ENCODE measurements around the gene GALNS. TPM values are rescaled to one million over a fixed set of nuclear protein-coding genes. Genes with fewer than 3 reads are reported as not detected.

The GALNS gene
- total and polyA plus RNA-seq, 2 of the 13 experiments (the other 11 are each of a cell fraction or from before 2014, with no cell fraction given), result 9.2 to 9.8 TPM

DNA sequence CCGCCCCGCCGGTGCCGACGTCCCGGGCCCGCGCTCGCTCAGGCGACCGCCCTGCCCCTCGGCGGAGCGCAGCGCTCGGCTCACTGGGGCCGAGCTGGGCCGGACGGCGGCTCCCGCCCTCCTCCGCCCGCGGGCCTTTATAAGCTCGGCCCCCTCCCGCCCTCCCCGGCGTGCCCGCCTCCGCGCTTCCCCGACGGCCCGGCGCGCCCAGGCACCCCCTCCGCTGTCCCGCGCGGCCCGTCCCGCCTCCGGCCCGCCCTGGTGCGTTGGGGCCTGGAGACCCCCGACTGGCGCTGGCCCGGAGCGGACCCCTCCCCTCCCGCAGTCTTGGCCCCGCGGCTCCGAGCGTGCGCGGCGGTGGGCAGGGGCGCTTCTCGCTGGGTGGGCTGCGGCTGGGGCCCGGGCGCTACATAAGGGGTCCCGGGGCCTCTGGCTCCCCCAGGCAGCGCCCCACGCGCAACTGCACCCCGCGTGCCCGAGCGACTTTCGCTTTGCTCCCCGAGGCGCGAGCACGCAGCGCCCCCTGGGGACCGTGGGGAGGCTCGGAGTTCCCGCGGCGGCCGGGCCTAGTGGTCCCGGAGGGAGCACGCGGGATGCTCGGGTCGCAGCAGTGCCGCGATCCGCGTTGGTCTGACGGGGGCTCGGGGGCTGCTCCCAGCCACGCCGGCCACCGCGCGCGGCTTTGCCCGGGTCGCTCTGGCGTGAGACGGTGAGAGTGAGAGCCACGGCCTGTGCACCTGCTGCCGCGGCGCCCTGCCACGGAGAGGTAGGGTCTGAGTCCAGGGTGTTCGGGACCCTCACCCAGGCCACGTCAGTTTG is 71.4 kb downstream of the GALNS start, which contains the start of gene PIEZO1 (continued):
- TF ChIP-seq, protein P1, sequence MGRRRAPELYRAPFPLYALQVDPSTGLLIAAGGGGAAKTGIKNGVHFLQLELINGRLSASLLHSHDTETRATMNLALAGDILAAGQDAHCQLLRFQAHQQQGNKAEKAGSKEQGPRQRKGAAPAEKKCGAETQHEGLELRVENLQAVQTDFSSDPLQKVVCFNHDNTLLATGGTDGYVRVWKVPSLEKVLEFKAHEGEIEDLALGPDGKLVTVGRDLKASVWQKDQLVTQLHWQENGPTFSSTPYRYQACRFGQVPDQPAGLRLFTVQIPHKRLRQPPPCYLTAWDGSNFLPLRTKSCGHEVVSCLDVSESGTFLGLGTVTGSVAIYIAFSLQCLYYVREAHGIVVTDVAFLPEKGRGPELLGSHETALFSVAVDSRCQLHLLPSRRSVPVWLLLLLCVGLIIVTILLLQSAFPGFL (CRISPR knock-in tag; IDR thresholded peaks at IDR 0.05), result 0 out of 2 replicates have a peak, but pooled peaks have one; percentile 80
- TF ChIP-seq ZNF781 (CRISPR knock-in tag; IDR thresholded peaks at IDR 0.05; ENCODE audit: borderline replicate concordance, not compliant biosample characterization) (no peak), ZNF441 (CRISPR knock-in tag; IDR thresholded peaks at IDR 0.05; ENCODE audit: borderline replicate concordance) (peak; percentile 25; the same call in 1 of the 2 replicates), ATF7 (IDR thresholded peaks at IDR 0.05) (no peak), ATF7 (CRISPR knock-in tag; IDR thresholded peaks at IDR 0.05) (peak; percentile 56; the same call in 1 of the 2 replicates), CENPT (CRISPR knock-in tag; IDR thresholded peaks at IDR 0.05; ENCODE audit: low read depth) (peak; percentile 87; the same call in 1 of the 2 replicates), ZBTB3 (CRISPR knock-in tag; IDR thresholded peaks at IDR 0.05; ENCODE audit: borderline replicate concordance, low read depth) (peak; percentile 37; the same call in 1 of the 2 replicates), DR1 (CRISPR knock-in tag; IDR thresholded peaks at IDR 0.05) (peak; percentile 32; the same call in 1 of the 2 replicates), IRF2 (CRISPR knock-in tag; IDR thresholded peaks at IDR 0.05) (peak; percentile 95), ZFX (CRISPR knock-in tag; IDR thresholded peaks at IDR 0.05; ENCODE audit: low read depth) (peak; percentile 95), RNF2 (conservative IDR thresholded peaks at IDR 0.05; ENCODE audit: low read depth) (peak; percentile 20; the same call in 1 of the 2 replicates), JUNB (CRISPR knock-in tag; IDR thresholded peaks at IDR 0.05; ENCODE audit: borderline replicate concordance) (no peak), SAP130 (CRISPR knock-in tag; IDR thresholded peaks at IDR 0.05; ENCODE audit: low read depth) (0 out of 2 replicates have a peak, but pooled peaks have one; percentile 43), WIZ (CRISPR knock-in tag; IDR thresholded peaks at IDR 0.05) (peak; percentile 41; the same call in 1 of the 2 replicates), ZNF124 (CRISPR knock-in tag; IDR thresholded peaks at IDR 0.05) (peak; percentile 70), ZNF543 (CRISPR knock-in tag; IDR thresholded peaks at IDR 0.05) (peak; percentile 64; the same call in 1 of the 2 replicates), ARID2 (CRISPR knock-in tag; IDR thresholded peaks at IDR 0.05; ENCODE audit: borderline replicate concordance) (peak; percentile 51; the same call in 1 of the 2 replicates), ZNF672 (CRISPR knock-in tag; IDR thresholded peaks at IDR 0.05) (peak; percentile 81; the same call in 1 of the 2 replicates), SP4 (CRISPR knock-in tag; IDR thresholded peaks at IDR 0.05) (peak; percentile 16; the same call in 1 of the 2 replicates), MBNL3 (CRISPR knock-in tag; conservative IDR thresholded peaks at IDR 0.05) (no peak), POLR2G (IDR thresholded peaks at IDR 0.05; ENCODE audit: low read depth, low read length) (peak; percentile 69; the same call in 1 of the 2 replicates), GLI4 (CRISPR knock-in tag; IDR thresholded peaks at IDR 0.05; ENCODE audit: borderline replicate concordance) (peak; percentile 86; the same call in 1 of the 2 replicates), SIN3B (IDR thresholded peaks at IDR 0.05; ENCODE audit: low read length) (0 out of 2 replicates have a peak, but pooled peaks have one; percentile 45)
- TF ChIP-seq, protein P2, sequence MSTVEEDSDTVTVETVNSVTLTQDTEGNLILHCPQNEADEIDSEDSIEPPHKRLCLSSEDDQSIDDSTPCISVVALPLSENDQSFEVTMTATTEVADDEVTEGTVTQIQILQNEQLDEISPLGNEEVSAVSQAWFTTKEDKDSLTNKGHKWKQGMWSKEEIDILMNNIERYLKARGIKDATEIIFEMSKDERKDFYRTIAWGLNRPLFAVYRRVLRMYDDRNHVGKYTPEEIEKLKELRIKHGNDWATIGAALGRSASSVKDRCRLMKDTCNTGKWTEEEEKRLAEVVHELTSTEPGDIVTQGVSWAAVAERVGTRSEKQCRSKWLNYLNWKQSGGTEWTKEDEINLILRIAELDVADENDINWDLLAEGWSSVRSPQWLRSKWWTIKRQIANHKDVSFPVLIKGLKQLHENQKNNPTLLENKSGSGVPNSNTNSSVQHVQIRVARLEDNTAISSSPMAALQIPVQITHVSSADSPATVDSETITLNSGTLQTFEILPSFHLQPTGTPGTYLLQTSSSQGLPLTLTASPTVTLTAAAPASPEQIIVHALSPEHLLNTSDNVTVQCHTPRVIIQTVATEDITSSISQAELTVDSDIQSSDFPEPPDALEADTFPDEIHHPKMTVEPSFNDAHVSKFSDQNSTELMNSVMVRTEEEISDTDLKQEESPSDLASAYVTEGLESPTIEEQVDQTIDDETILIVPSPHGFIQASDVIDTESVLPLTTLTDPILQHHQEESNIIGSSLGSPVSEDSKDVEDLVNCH (CRISPR knock-in tag; IDR thresholded peaks at IDR 0.05), result no peak
- TF ChIP-seq, protein P3, sequence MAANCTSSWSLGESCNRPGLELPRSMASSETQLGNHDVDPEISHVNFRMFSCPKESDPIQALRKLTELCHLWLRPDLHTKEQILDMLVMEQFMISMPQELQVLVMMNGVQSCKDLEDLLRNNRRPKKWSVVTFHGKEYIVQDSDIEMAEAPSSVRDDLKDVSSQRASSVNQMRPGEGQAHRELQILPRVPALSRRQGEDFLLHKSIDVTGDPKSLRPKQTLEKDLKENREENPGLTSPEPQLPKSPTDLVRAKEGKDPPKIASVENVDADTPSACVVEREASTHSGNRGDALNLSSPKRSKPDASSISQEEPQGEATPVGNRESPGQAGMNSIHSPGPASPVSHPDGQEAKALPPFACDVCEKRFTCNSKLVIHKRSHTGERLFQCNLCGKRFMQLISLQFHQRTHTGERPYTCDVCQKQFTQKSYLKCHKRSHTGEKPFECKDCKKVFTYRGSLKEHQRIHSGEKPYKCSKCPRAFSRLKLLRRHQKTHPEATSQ (CRISPR knock-in tag; IDR thresholded peaks at IDR 0.05; ENCODE audit: borderline replicate concordance), result 0 out of 2 replicates have a peak, but pooled peaks have one; percentile 54
